ENCODE data around the gene AGAP1. TPM values are rescaled to one million over a fixed set of nuclear protein-coding genes. Genes with fewer than 3 reads are reported as not detected.
A peak's percentile ranks its signal among the peaks of the same experiment; 100 is the strongest.

Gene AGAP1
- total RNA-seq, 1 experiment from 2014 or later: 25.8 TPM

DNA sequence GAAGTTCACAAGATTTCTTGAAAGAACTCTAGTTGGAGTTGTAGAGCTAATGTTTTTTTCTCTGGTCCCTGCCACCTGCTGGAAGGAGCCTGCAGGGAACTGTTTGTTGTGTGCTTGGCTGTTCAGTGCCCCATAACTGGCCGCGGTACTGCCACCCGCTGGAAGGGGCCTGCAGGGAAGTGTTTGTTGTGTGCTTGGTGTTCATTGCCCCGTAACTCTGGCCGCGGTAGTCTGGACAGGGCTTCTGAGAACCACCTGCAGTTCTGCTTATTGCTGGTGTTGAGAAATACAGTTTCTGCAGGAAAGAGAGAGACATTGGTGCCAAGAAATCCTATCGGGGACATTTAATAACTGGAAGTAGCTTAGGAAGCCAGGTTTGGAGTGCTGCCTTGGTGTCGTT is 58.1 kb downstream of the AGAP1 start:
- no CpG with 5 or more reads among the region's 8 CpGs for WGBS (ENCODE audit: extremely low coverage, insufficient read length, low lambda C conversion rate)
- Histone ChIP-seq H4K20me1 (ENCODE audit: control insufficient read depth, insufficient read depth, insufficient read length) (peaks cover 2% of the 10 kb centered on the region), H2BK120ac (ENCODE audit: low read depth, low read length, poor library complexity, severe bottlenecking) (no peak overlapping the region), H2BK5ac (ENCODE audit: insufficient read length, low read length) (no peak overlapping the region), H3K9ac (ENCODE audit: extremely low read depth, insufficient read length, low read length) (no peak overlapping the region), H3K27ac (ENCODE audit: insufficient read length, low read depth, low read length) (no peak overlapping the region), H2BK12ac (ENCODE audit: insufficient read length, low read depth, low read length) (no peak overlapping the region), H3K4me2 (ENCODE audit: insufficient read depth, insufficient read length, low read length) (no peak overlapping the region), H4K91ac (ENCODE audit: insufficient read length, low read depth, low read length) (no peak overlapping the region), H3K79me1 (ENCODE audit: insufficient read depth, low read depth, low read length, poor library complexity, severe bottlenecking) (peaks cover 10% of the 10 kb centered on the region), H2AK5ac (ENCODE audit: insufficient read length, low read length) (no peak overlapping the region), H4K5ac (ENCODE audit: insufficient read length, low read depth, low read length) (no peak overlapping the region), H3K23ac (ENCODE audit: insufficient read length, low read depth, low read length) (no peak overlapping the region), H2BK20ac (ENCODE audit: low read depth, low read length, poor library complexity, severe bottlenecking) (no peak overlapping the region), H3K4ac (ENCODE audit: low read depth, low read length) (no peak overlapping the region), H3K27me3 (ENCODE audit: insufficient read depth, low read length) (no peaks in the 10 kb centered on the region), H2BK15ac (ENCODE audit: low read depth, low read length) (no peak overlapping the region), H3T11ph (ENCODE audit: low read length) (no peak overlapping the region), H4K8ac (replicated peaks; ENCODE audit: insufficient read length, low read depth, low read length) (no peak overlapping the region), H3K79me2 (ENCODE audit: insufficient read depth, low read length) (peaks cover 20% of the 10 kb centered on the region; the same call in 1 of the 2 replicates), H3K14ac (ENCODE audit: insufficient read depth, low read length) (no peak overlapping the region), H3K18ac (ENCODE audit: insufficient read length, low read depth, low read length) (no peak overlapping the region), H3K9me3 (ENCODE audit: control insufficient read depth, low read depth, low read length) (no peaks in the 10 kb centered on the region), H3K56ac (ENCODE audit: insufficient read length, low read depth, low read length) (no peak overlapping the region), H2AFZ (ENCODE audit: low read length) (no peak overlapping the region), H3K4me1 (ENCODE audit: insufficient read depth, low read length) (no peaks in the 10 kb centered on the region; the same call in 1 of the 2 replicates), H3K23me2 (ENCODE audit: insufficient read length, low read depth, low read length, poor library complexity, severe bottlenecking) (no peaks in the 10 kb centered on the region)
- H3K4me3 Mint-ChIP-seq: no peak overlapping the region
- H3K36me3 Mint-ChIP-seq (ENCODE audit: insufficient read depth in 1 of 3, low read depth in 3 of 3): no peaks in the 10 kb centered on the region; a peak in 1 of 7 replicates
- peak; percentile 82 for DNase-seq
- TF ChIP-seq, protein P1, sequence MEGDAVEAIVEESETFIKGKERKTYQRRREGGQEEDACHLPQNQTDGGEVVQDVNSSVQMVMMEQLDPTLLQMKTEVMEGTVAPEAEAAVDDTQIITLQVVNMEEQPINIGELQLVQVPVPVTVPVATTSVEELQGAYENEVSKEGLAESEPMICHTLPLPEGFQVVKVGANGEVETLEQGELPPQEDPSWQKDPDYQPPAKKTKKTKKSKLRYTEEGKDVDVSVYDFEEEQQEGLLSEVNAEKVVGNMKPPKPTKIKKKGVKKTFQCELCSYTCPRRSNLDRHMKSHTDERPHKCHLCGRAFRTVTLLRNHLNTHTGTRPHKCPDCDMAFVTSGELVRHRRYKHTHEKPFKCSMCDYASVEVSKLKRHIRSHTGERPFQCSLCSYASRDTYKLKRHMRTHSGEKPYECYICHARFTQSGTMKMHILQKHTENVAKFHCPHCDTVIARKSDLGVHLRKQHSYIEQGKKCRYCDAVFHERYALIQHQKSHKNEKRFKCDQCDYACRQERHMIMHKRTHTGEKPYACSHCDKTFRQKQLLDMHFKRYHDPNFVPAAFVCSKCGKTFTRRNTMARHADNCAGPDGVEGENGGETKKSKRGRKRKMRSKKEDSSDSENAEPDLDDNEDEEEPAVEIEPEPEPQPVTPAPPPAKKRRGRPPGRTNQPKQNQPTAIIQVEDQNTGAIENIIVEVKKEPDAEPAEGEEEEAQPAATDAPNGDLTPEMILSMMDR (conservative IDR thresholded peaks at IDR 0.05): peak; percentile 74
- H3K27me3 Mint-ChIP-seq (ENCODE audit: low read depth): no peaks in the 10 kb centered on the region
- H3K4me1 Mint-ChIP-seq: peaks cover 29 to 44% of the 10 kb centered on the region in 2 experiments
- no peaks in the 10 kb centered on the region for H3K9me3 Mint-ChIP-seq
- H3K27ac Mint-ChIP-seq: peak overlapping the region in 1 of 3 experiments; percentile 72; a peak in 3 of 7 replicates

All from H9 (cell line).